Neural cell (in vitro differentiated cells): ENCODE results near the gene COL18A1.

Experiments used
- CTCF ChIP-seq: fragments of 450-650 bp; IDR thresholded peaks from 2 replicates; pipeline ENCODE4 v1.5.1; 2014; ENCODE audit warnings: antibody characterized with exemption, mild to moderate bottlenecking, moderate library complexity; ENCODE audit not compliant: poor library complexity, severe bottlenecking
- EP300 ChIP-seq: fragments of 450-650 bp; conservative IDR thresholded peaks from 2 replicates; pipeline ENCODE4 v1.6.1; 2014; ENCODE audit warnings: antibody characterized with exemption, mild to moderate bottlenecking, moderate library complexity; ENCODE audit not compliant: poor library complexity, severe bottlenecking
- EZH2 ChIP-seq: fragments of 200-600, 300-800 bp; shearing (Covaris generic), sonication (generic); IDR thresholded peaks from 2 replicates; pipeline ENCODE4 v1.6.1; 2014; ENCODE audit warnings: antibody characterized with exemption, low read length, borderline replicate concordance, mild to moderate bottlenecking; ENCODE audit not compliant: insufficient read depth, poor library complexity, severe bottlenecking
- POLR2AphosphoS5 ChIP-seq: IDR thresholded peaks from 2 replicates; pipeline ENCODE4 v1.6.1; 2012
- RAD21 ChIP-seq: fragments of 450-650 bp; conservative IDR thresholded peaks from 2 replicates; pipeline ENCODE4 v1.6.1; 2014; ENCODE audit warnings: antibody characterized with exemption, mild to moderate bottlenecking, moderate library complexity
- REST ChIP-seq: IDR thresholded peaks from 2 replicates; pipeline ENCODE4 v1.6.1; 2012; ENCODE audit warnings: borderline replicate concordance
- TAF1 ChIP-seq: IDR thresholded peaks from 2 replicates; pipeline ENCODE4 v1.6.1; 2012; ENCODE audit warnings: low read depth

GRCh38 chr21:45481566-45481965 is 76.6 kb downstream of the COL18A1 start:
- no peak for TF ChIP-seq CTCF
- no peak for TF ChIP-seq POLR2AphosphoS5
- no peak for TF ChIP-seq EP300
- no peak for TF ChIP-seq TAF1
- TF ChIP-seq EZH2 = no peak
- no peak for TF ChIP-seq REST
- no peak for TF ChIP-seq RAD21
